ENCODE results near the gene SERPINH1. TPM values are rescaled to one million over a fixed set of nuclear protein-coding genes. Genes with fewer than 3 reads are reported as not detected.
A peak's percentile ranks its signal among the peaks of the same experiment; 100 is the strongest.

SERPINH1 gene
- total RNA-seq, 4 donors from 2014 or later, result 102 to 167 (median 143) TPM

- TF ChIP-seq CTCF (IDR thresholded peaks at IDR 0.05) (no peak), POLR2A (IDR thresholded peaks at IDR 0.05) (no peak)
- intact Hi-C loops (cut with DNase I), result no loop called here
- no peak overlapping the region for H3K27ac ChIP-seq
- H3K4me3 ChIP-seq (replicated peaks in 1 of 3), result no peak overlapping the region
- H3K36me3 ChIP-seq, result peaks cover 56 to 61% of the 10 kb centered on the region in 2 donors
- H3K27me3 ChIP-seq, result no peaks in the 10 kb centered on the region
- no peak for DNase-seq
- H3K9me3 ChIP-seq, result no peaks in the 10 kb centered on the region
- 80 to 90% methylated on average over 8 of the region's 8 CpGs for WGBS, 2 donors
- peaks cover 17 to 20% of the 10 kb centered on the region in 2 donors for H3K4me1 ChIP-seq
Observed at GRCh38 chr11:75572744-75573143, 10.7 kb downstream of the SERPINH1 start.

GRCh38 chr11:75574698-75575602, 12.9 kb downstream of the SERPINH1 start:
- WGBS, 2 donors, result 77 to 81% methylated on average over 12 of the region's 12 CpGs
- no peak for DNase-seq
- no peak for TF ChIP-seq POLR2A (IDR thresholded peaks at IDR 0.05)
- no peak for TF ChIP-seq CTCF (IDR thresholded peaks at IDR 0.05)
- Histone ChIP-seq H3K36me3 (peaks cover 34 to 39% of the 10 kb centered on the region in 2 donors), H3K4me1 (peaks cover 33 to 37% of the 10 kb centered on the region in 2 donors), H3K9me3 (no peaks in the 10 kb centered on the region), H3K4me3 (replicated peaks in 1 of 3) (no peak overlapping the region), H3K27me3 (no peaks in the 10 kb centered on the region), H3K27ac (no peak overlapping the region)
- intact Hi-C loops (cut with DNase I), result no loop called here

GRCh38 chr11:75576017-75576416, 14.0 kb downstream of the SERPINH1 start:
- DNase-seq, result no peak
- intact Hi-C loops (cut with DNase I), result no loop called here
- no peak for TF ChIP-seq CTCF (IDR thresholded peaks at IDR 0.05)
- no peak for TF ChIP-seq POLR2A (IDR thresholded peaks at IDR 0.05)
- 88 to 91% methylated on average over 6 of the region's 6 CpGs for WGBS, 2 donors
- H3K4me3 ChIP-seq (replicated peaks in 1 of 3), result no peak overlapping the region
- H3K36me3 ChIP-seq, result peaks cover 24 to 28% of the 10 kb centered on the region in 2 donors
- H3K4me1 ChIP-seq, result peaks cover 39 to 43% of the 10 kb centered on the region in 2 donors
- peak overlapping the region in 2 of 3 donors; percentile 49 to 72 for H3K27ac ChIP-seq
- H3K27me3 ChIP-seq, result no peaks in the 10 kb centered on the region
- no peaks in the 10 kb centered on the region for H3K9me3 ChIP-seq

GRCh38 chr11:75576499-75576918, 14.5 kb downstream of the SERPINH1 start:
- Histone ChIP-seq H3K36me3 (peaks cover 19 to 23% of the 10 kb centered on the region in 2 donors), H3K27ac (peak overlapping the region; percentile 49 to 90 (median 72)), H3K4me1 (peaks cover 39 to 43% of the 10 kb centered on the region in 2 donors), H3K9me3 (no peaks in the 10 kb centered on the region), H3K4me3 (replicated peaks in 1 of 3) (no peak overlapping the region), H3K27me3 (no peaks in the 10 kb centered on the region)
- TF ChIP-seq POLR2A (IDR thresholded peaks at IDR 0.05) (peak in 1 of 2 donors; percentile 24), CTCF (IDR thresholded peaks at IDR 0.05) (no peak)
- 4 to 11% methylated on average over 8 of the region's 8 CpGs for WGBS, 2 donors
- peak; percentile 88 to 90 for DNase-seq
- intact Hi-C loops (cut with DNase I), result no loop called here

- Histone ChIP-seq H3K9me3 (no peaks in the 10 kb centered on the region), H3K4me1 (peaks cover 39 to 44% of the 10 kb centered on the region in 2 donors), H3K27ac (peak overlapping the region; percentile 58 to 90 (median 72)), H3K36me3 (peaks cover 12 to 16% of the 10 kb centered on the region in 2 donors), H3K27me3 (no peaks in the 10 kb centered on the region), H3K4me3 (replicated peaks in 1 of 3) (no peak overlapping the region)
- WGBS, 2 donors, result 36 to 41% methylated on average over 4 to 6 of the region's 10 CpGs
- DNase-seq, result peak in 1 of 2 donors; percentile 52
- intact Hi-C loops (cut with DNase I), result no loop called here
- no peak for TF ChIP-seq POLR2A (IDR thresholded peaks at IDR 0.05)
- peak in 4 of 6 experiments; percentile 21 to 62 (median 25) for TF ChIP-seq CTCF (IDR thresholded peaks at IDR 0.05)
Observed at GRCh38 chr11:75577207-75577606, 15.2 kb downstream of the SERPINH1 start.
